ENCODE results near the gene TNS1. TPM values are rescaled to one million over a fixed set of nuclear protein-coding genes. Genes with fewer than 3 reads are reported as not detected.
A peak's percentile ranks its signal among the peaks of the same experiment; 100 is the strongest.

Gene TNS1
- total RNA-seq, 1 donor from 2014 or later, result 11.6 TPM

GRCh38 chr2:217887841-217888701, 114.7 kb downstream of the TNS1 start:
- Mint-ChIP-seq H3K27ac (ENCODE audit: unreplicated experiment) (no peak overlapping the region), H3K27me3 (ENCODE audit: unreplicated experiment) (peaks cover 5% of the 10 kb centered on the region), H3K4me3 (ENCODE audit: unreplicated experiment) (no peak overlapping the region), H3K4me1 (ENCODE audit: unreplicated experiment) (peaks cover 19% of the 10 kb centered on the region), H3K36me3 (ENCODE audit: low read depth, unreplicated experiment) (peaks cover 25% of the 10 kb centered on the region), H3K9me3 (ENCODE audit: unreplicated experiment) (no peaks in the 10 kb centered on the region)
- no peak for TF ChIP-seq CTCF (IDR thresholded peaks at IDR 0.05; ENCODE audit: unreplicated experiment)
- DNase-seq (ENCODE audit: low spot score), result no peak

- H3K4me1 Mint-ChIP-seq (ENCODE audit: unreplicated experiment), result peaks cover 19% of the 10 kb centered on the region
- no peak overlapping the region for H3K4me3 Mint-ChIP-seq (ENCODE audit: unreplicated experiment)
- H3K9me3 Mint-ChIP-seq (ENCODE audit: unreplicated experiment), result no peaks in the 10 kb centered on the region
- H3K27me3 Mint-ChIP-seq (ENCODE audit: unreplicated experiment), result peaks cover 8% of the 10 kb centered on the region
- peak; percentile 90 for TF ChIP-seq CTCF (IDR thresholded peaks at IDR 0.05; ENCODE audit: unreplicated experiment)
- no peak overlapping the region for H3K27ac Mint-ChIP-seq (ENCODE audit: unreplicated experiment)
- peak; percentile 83 for DNase-seq (ENCODE audit: low spot score)
- H3K36me3 Mint-ChIP-seq (ENCODE audit: low read depth, unreplicated experiment), result peaks cover 25% of the 10 kb centered on the region
Measured at GRCh38 chr2:217886720-217887309, 116.0 kb downstream of the TNS1 start.

- no peak for DNase-seq (ENCODE audit: low spot score)
- H3K4me1 Mint-ChIP-seq (ENCODE audit: unreplicated experiment), result peaks cover 19% of the 10 kb centered on the region
- H3K4me3 Mint-ChIP-seq (ENCODE audit: unreplicated experiment), result no peak overlapping the region
- H3K27ac Mint-ChIP-seq (ENCODE audit: unreplicated experiment), result no peak overlapping the region
- TF ChIP-seq CTCF (IDR thresholded peaks at IDR 0.05; ENCODE audit: unreplicated experiment), result no peak
- H3K27me3 Mint-ChIP-seq (ENCODE audit: unreplicated experiment), result peaks cover 8% of the 10 kb centered on the region
- H3K9me3 Mint-ChIP-seq (ENCODE audit: unreplicated experiment), result no peaks in the 10 kb centered on the region
- peaks cover 25% of the 10 kb centered on the region for H3K36me3 Mint-ChIP-seq (ENCODE audit: low read depth, unreplicated experiment)
Measured at GRCh38 chr2:217886091-217886490, 116.7 kb downstream of the TNS1 start.

- no peak overlapping the region for H3K27ac Mint-ChIP-seq (ENCODE audit: unreplicated experiment)
- peaks cover 13% of the 10 kb centered on the region for H3K4me1 Mint-ChIP-seq (ENCODE audit: unreplicated experiment)
- peaks cover 10% of the 10 kb centered on the region for H3K27me3 Mint-ChIP-seq (ENCODE audit: unreplicated experiment)
- peaks cover 25% of the 10 kb centered on the region for H3K36me3 Mint-ChIP-seq (ENCODE audit: low read depth, unreplicated experiment)
- no peaks in the 10 kb centered on the region for H3K9me3 Mint-ChIP-seq (ENCODE audit: unreplicated experiment)
- TF ChIP-seq CTCF (IDR thresholded peaks at IDR 0.05; ENCODE audit: unreplicated experiment), result no peak
- DNase-seq (ENCODE audit: low spot score), result no peak
- no peak overlapping the region for H3K4me3 Mint-ChIP-seq (ENCODE audit: unreplicated experiment)
Measured at GRCh38 chr2:217884985-217885384, 117.8 kb downstream of the TNS1 start.

GRCh38 chr2:217880891-217881290, 121.9 kb downstream of the TNS1 start:
- Mint-ChIP-seq H3K27ac (ENCODE audit: unreplicated experiment) (no peak overlapping the region), H3K4me3 (ENCODE audit: unreplicated experiment) (no peak overlapping the region), H3K27me3 (ENCODE audit: unreplicated experiment) (peaks cover 6% of the 10 kb centered on the region), H3K9me3 (ENCODE audit: unreplicated experiment) (no peaks in the 10 kb centered on the region), H3K4me1 (ENCODE audit: unreplicated experiment) (peaks cover 5% of the 10 kb centered on the region), H3K36me3 (ENCODE audit: low read depth, unreplicated experiment) (peaks cover 19% of the 10 kb centered on the region)
- DNase-seq (ENCODE audit: low spot score), result no peak
- no peak for TF ChIP-seq CTCF (IDR thresholded peaks at IDR 0.05; ENCODE audit: unreplicated experiment)

Measured in endothelial cell (in vitro differentiated cells).